H9 (cell line): ENCODE results near the gene TMEM233. TPM values are rescaled to one million over a fixed set of nuclear protein-coding genes. Genes with fewer than 3 reads are reported as not detected.

Source experiments
- DNase-seq: peaks from one replicate; pipeline ENCODE4 v3.0.0-alpha.2; 2017
- H2AFZ ChIP-seq: one replicate; pipeline ENCODE4 v1.6.1; 2013; ENCODE audit warnings: mild to moderate bottlenecking, low read length, control low read depth, moderate library complexity
- H2AK5ac ChIP-seq: 2 replicates; pipeline ENCODE4 v1.6.1; 2013; ENCODE audit warnings: low read length, control low read depth, mixed read lengths; ENCODE audit not compliant: insufficient read length
- H2BK120ac ChIP-seq: one replicate; pipeline ENCODE4 v1.6.1; 2013; ENCODE audit warnings: low read depth, mild to moderate bottlenecking, low read length, control low read depth, inconsistent platforms; ENCODE audit not compliant: poor library complexity, severe bottlenecking
- H2BK12ac ChIP-seq: 2 replicates; pipeline ENCODE4 v1.6.1; 2013; ENCODE audit warnings: low read length, control low read depth, mixed read lengths, low read depth; ENCODE audit not compliant: insufficient read length
- H2BK15ac ChIP-seq: 2 replicates; pipeline ENCODE4 v1.6.1; 2013; ENCODE audit warnings: low read depth, low read length, control low read depth
- H2BK20ac ChIP-seq: one replicate; pipeline ENCODE4 v1.6.1; 2013; ENCODE audit warnings: low read depth, mild to moderate bottlenecking, low read length, control low read depth, inconsistent platforms; ENCODE audit not compliant: poor library complexity, severe bottlenecking
- H2BK5ac ChIP-seq: 2 replicates; pipeline ENCODE4 v1.6.1; 2013; ENCODE audit warnings: low read length, control low read depth, mixed read lengths; ENCODE audit not compliant: insufficient read length
- H3K14ac ChIP-seq: 2 replicates; pipeline ENCODE4 v1.6.1; 2013; ENCODE audit warnings: low read length, control low read depth; ENCODE audit not compliant: insufficient read depth
- H3K18ac ChIP-seq: 2 replicates; pipeline ENCODE4 v1.6.1; 2013; ENCODE audit warnings: low read depth, mild to moderate bottlenecking, mixed read lengths, low read length, control low read depth; ENCODE audit not compliant: insufficient read length
- H3K23ac ChIP-seq: 2 replicates; pipeline ENCODE4 v1.6.1; 2013; ENCODE audit warnings: low read length, control low read depth, mixed read lengths, low read depth; ENCODE audit not compliant: insufficient read length
- H3K23me2 ChIP-seq: 2 replicates; pipeline ENCODE4 v1.6.1; 2013; ENCODE audit warnings: low read depth, mild to moderate bottlenecking, mixed read lengths, low read length, control low read depth; ENCODE audit not compliant: insufficient read length, poor library complexity, severe bottlenecking
- H3K27ac ChIP-seq: 2 replicates; pipeline ENCODE4 v1.5.1; 2013; ENCODE audit warnings: low read length, control low read depth, mixed read lengths, low read depth; ENCODE audit not compliant: insufficient read length
- H3K27me3 ChIP-seq: 2 replicates; pipeline ENCODE4 v1.6.1; 2013; ENCODE audit warnings: low read length, control low read depth, inconsistent platforms; ENCODE audit not compliant: insufficient read depth
- H3K4ac ChIP-seq: 2 replicates; pipeline ENCODE4 v1.6.1; 2013; ENCODE audit warnings: low read depth, mild to moderate bottlenecking, control low read depth, inconsistent platforms, low read length, moderate library complexity
- H3K4me1 ChIP-seq: 2 replicates; pipeline ENCODE4 v1.6.1; 2013; ENCODE audit warnings: low read length, control low read depth, inconsistent platforms; ENCODE audit not compliant: insufficient read depth
- H3K4me2 ChIP-seq: 2 replicates; pipeline ENCODE4 v1.6.1; 2013; ENCODE audit warnings: low read length, control low read depth, mixed read lengths; ENCODE audit not compliant: insufficient read length, insufficient read depth
- H3K56ac ChIP-seq: 2 replicates; pipeline ENCODE4 v1.6.1; 2013; ENCODE audit warnings: low read depth, mild to moderate bottlenecking, mixed read lengths, low read length, control low read depth; ENCODE audit not compliant: insufficient read length
- H3K79me1 ChIP-seq: 2 replicates; pipeline ENCODE4 v1.6.1; 2013; ENCODE audit warnings: low read depth, mild to moderate bottlenecking, moderate library complexity, low read length, control low read depth, inconsistent platforms; ENCODE audit not compliant: insufficient read depth, poor library complexity, severe bottlenecking
- H3K79me2 ChIP-seq: 2 replicates; pipeline ENCODE4 v1.6.1; 2013; ENCODE audit warnings: low read length, control low read depth, inconsistent platforms; ENCODE audit not compliant: insufficient read depth
- H3K9ac ChIP-seq: 2 replicates; pipeline ENCODE4 v1.6.1; 2013; ENCODE audit warnings: low read length, control low read depth, mixed read lengths; ENCODE audit not compliant: insufficient read length; ENCODE audit errors: extremely low read depth
- H3K9me3 ChIP-seq: one replicate; pipeline ENCODE4 v1.6.1; 2013; ENCODE audit warnings: low read depth, low read length, inconsistent platforms; ENCODE audit not compliant: control insufficient read depth
- H3T11ph ChIP-seq: one replicate; pipeline ENCODE4 v1.6.1; 2013; ENCODE audit warnings: mild to moderate bottlenecking, low read length, control low read depth, inconsistent platforms
- H4K20me1 ChIP-seq: one replicate; pipeline ENCODE4 v1.6.1; 2013; ENCODE audit not compliant: control insufficient read depth, insufficient read length, insufficient read depth
- H4K5ac ChIP-seq: 2 replicates; pipeline ENCODE4 v1.6.1; 2013; ENCODE audit warnings: low read depth, mild to moderate bottlenecking, mixed read lengths, low read length, control low read depth; ENCODE audit not compliant: insufficient read length
- H4K8ac ChIP-seq: replicated peaks from 2 replicates; pipeline ENCODE4 v1.6.1; 2013; ENCODE audit warnings: low read length, control low read depth, mixed read lengths, low read depth; ENCODE audit not compliant: insufficient read length
- H4K91ac ChIP-seq: 2 replicates; pipeline ENCODE4 v1.6.1; 2013; ENCODE audit warnings: low read depth, mild to moderate bottlenecking, moderate library complexity, mixed read lengths, low read length, control low read depth; ENCODE audit not compliant: insufficient read length
- H3K27ac Mint-ChIP-seq, 3 experiments: 2 replicates in 2 of 3; 3 replicates in 1 of 3; pipeline ENCODE4 v1.8.0; 2020 to 2021; ENCODE audit warnings: mixed read lengths in 3 of 3, mild to moderate bottlenecking in 1 of 3, moderate library complexity in 1 of 3
- H3K27me3 Mint-ChIP-seq: 2 replicates; pipeline ENCODE4 v1.8.0; 2021; ENCODE audit warnings: low read depth, mild to moderate bottlenecking, moderate library complexity, mixed read lengths
- H3K36me3 Mint-ChIP-seq, 3 experiments: 2 replicates in 2 of 3; 3 replicates in 1 of 3; pipeline ENCODE4 v1.8.0; 2020 to 2021; ENCODE audit warnings: low read depth in 3 of 3, mixed read lengths in 3 of 3; ENCODE audit not compliant: insufficient read depth in 1 of 3
- H3K4me1 Mint-ChIP-seq, 2 experiments: 2 replicates each; pipeline ENCODE4 v1.8.0; 2020; ENCODE audit warnings: mixed read lengths in 2 of 2
- H3K4me3 Mint-ChIP-seq, 2 experiments: 2 replicates in 1 of 2; 3 replicates in 1 of 2; pipeline ENCODE4 v1.8.0; 2020 to 2021; ENCODE audit warnings: mild to moderate bottlenecking in 2 of 2, mixed read lengths in 2 of 2, moderate library complexity in 1 of 2
- H3K9me3 Mint-ChIP-seq, 2 experiments: 2 replicates in 1 of 2; 3 replicates in 1 of 2; pipeline ENCODE4 v1.8.0; 2020; ENCODE audit warnings: mild to moderate bottlenecking in 2 of 2, mixed read lengths in 2 of 2, moderate library complexity in 1 of 2
- CTCF ChIP-seq: fragments of 200-600 bp; sonication (generic); conservative IDR thresholded peaks from 3 replicates; pipeline ENCODE4 v1.8.0; 2021; ENCODE audit warnings: antibody characterized with exemption, mild to moderate bottlenecking
- WGBS: extraction: QIAGEN DNeasy Blood & Tissue Kit; methylation state at CpG from one replicate; pipeline ENCODE4 v1.1.7; 2013; ENCODE audit warnings: missing lambda C conversion rate, low lambda C conversion rate, mixed read lengths; ENCODE audit not compliant: insufficient read length; ENCODE audit errors: extremely low coverage; 5-methylcytosine and 5-hydroxymethylcytosine counted together
- total RNA-seq: library from RNA; stranded (reverse); gene quantifications from 2 replicates; pipeline ENCODE4 v1.2.1, GENCODE V29; 2021

TMEM233 gene
- total RNA-seq, 1 experiment from 2014 or later, result not detected

DNA sequence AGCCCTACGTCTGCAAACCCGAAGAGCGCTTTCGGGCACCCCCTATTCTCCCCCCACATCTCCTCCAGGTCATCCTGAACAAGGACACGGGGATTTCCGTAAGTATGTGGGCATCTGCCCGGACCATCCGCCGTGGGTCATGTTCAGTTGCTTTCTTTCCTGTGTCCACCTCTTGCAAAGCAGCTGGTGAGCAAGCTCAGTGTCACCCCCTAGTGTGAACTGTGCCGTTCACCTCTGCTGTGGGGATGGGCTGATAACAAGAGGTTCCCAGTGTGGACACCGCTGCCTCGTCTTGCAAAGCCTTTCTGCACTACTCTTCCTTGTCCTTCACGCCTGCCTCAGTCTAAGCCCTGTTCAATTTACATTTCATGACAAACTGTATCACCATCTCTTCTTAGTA is 83.0 kb downstream of the TMEM233 start:
- Histone ChIP-seq H3K14ac (no peak overlapping the region), H3K27ac (no peak overlapping the region), H3K27me3 (no peaks in the 10 kb centered on the region), H2BK15ac (no peak overlapping the region), H4K91ac (no peak overlapping the region), H2BK20ac (no peak overlapping the region), H3K4me1 (no peaks in the 10 kb centered on the region), H2AK5ac (no peak overlapping the region), H4K5ac (no peak overlapping the region), H3K79me1 (no peaks in the 10 kb centered on the region), H3K23me2 (no peaks in the 10 kb centered on the region), H4K20me1 (no peaks in the 10 kb centered on the region), H3T11ph (no peak overlapping the region), H2BK12ac (no peak overlapping the region), H3K9me3 (no peaks in the 10 kb centered on the region), H4K8ac (no peak overlapping the region), H3K18ac (no peak overlapping the region), H3K4me2 (no peak overlapping the region), H3K9ac (no peak overlapping the region), H2BK5ac (no peak overlapping the region), H2AFZ (no peak overlapping the region), H3K56ac (no peak overlapping the region), H3K4ac (no peak overlapping the region), H2BK120ac (no peak overlapping the region), H3K79me2 (no peaks in the 10 kb centered on the region), H3K23ac (no peak overlapping the region)
- no CpG with 5 or more reads among the region's 13 CpGs for WGBS
- Mint-ChIP-seq H3K9me3 (no peaks in the 10 kb centered on the region), H3K27ac (no peak overlapping the region; a peak in 1 of 7 replicates), H3K4me3 (no peak overlapping the region), H3K27me3 (no peaks in the 10 kb centered on the region), H3K36me3 (peaks cover 68 to 100% (median 85%) of the 10 kb centered on the region in 3 experiments), H3K4me1 (peaks cover 5 to 22% of the 10 kb centered on the region in 2 experiments)
- TF ChIP-seq CTCF, result peak; percentile 15; the same call in 1 of the 3 replicates
- no peak for DNase-seq
